ENCODE data around the gene BCAN.

DNA sequence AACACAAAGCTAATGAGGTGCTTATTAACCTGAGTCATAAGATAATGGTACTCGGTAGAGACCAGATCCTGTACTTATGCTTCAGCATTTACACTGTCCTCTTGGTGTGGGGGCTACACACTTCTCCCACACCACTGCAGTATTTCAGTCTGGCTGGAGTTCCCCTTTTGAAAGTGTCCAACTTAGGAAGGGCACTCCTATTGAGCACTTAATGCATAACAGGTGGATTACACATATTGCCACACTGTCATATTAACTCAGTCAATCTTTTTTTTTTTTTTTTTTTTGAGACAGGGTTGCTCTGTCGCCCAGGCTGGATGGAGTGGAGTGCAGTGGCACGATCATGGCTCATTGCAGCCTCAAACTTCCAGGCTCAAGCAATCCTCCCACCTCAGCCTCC, 42.1 kb upstream of the BCAN start:
- TF ChIP-seq, protein P1, sequence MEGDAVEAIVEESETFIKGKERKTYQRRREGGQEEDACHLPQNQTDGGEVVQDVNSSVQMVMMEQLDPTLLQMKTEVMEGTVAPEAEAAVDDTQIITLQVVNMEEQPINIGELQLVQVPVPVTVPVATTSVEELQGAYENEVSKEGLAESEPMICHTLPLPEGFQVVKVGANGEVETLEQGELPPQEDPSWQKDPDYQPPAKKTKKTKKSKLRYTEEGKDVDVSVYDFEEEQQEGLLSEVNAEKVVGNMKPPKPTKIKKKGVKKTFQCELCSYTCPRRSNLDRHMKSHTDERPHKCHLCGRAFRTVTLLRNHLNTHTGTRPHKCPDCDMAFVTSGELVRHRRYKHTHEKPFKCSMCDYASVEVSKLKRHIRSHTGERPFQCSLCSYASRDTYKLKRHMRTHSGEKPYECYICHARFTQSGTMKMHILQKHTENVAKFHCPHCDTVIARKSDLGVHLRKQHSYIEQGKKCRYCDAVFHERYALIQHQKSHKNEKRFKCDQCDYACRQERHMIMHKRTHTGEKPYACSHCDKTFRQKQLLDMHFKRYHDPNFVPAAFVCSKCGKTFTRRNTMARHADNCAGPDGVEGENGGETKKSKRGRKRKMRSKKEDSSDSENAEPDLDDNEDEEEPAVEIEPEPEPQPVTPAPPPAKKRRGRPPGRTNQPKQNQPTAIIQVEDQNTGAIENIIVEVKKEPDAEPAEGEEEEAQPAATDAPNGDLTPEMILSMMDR (IDR thresholded peaks at IDR 0.05), result no peak
- TF ChIP-seq POLR2A (IDR thresholded peaks at IDR 0.05), result no peak

Measured in lower leg skin (tissue), 3 donors.